Measurements from ENCODE around the gene FAM47B. TPM values are rescaled to one million over a fixed set of nuclear protein-coding genes. Genes with fewer than 3 reads are reported as not detected.

FAM47B gene
- total RNA-seq, 1 experiment from 2014 or later, result not detected

DNA sequence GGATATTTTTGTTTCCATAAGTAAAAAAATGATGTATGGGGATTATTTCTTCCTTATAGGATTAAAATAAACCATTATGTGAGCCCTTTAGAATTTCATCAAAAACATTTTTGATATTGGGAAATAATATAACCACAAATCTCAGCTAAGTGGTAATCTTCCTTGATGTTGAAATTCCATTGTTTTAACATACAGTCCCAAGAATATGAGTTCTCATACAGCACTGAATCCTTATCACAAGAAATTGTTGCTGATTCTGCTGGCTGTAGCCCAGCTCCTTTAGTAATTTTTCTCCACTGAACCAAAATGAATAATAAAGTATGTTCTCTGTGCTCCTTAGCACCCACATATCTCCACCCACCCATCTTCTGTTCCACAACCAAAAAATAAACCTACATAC lies 41.9 kb upstream of the FAM47B start:
- DNase-seq (ENCODE audit: low spot score) (no peak), ATAC-seq (no peak)
- no peaks in the 10 kb centered on the region for H3K36me3 Mint-ChIP-seq
- TF ChIP-seq, protein P1, sequence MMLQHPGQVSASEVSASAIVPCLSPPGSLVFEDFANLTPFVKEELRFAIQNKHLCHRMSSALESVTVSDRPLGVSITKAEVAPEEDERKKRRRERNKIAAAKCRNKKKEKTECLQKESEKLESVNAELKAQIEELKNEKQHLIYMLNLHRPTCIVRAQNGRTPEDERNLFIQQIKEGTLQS (CRISPR knock-in tag; conservative IDR thresholded peaks at IDR 0.05), result no peak
- TF ChIP-seq FOXP1 (CRISPR knock-in tag; IDR thresholded peaks at IDR 0.05; ENCODE audit: borderline replicate concordance) (no peak), PRRX2 (CRISPR knock-in tag; IDR thresholded peaks at IDR 0.05) (no peak), ELF4 (CRISPR knock-in tag; IDR thresholded peaks at IDR 0.05; ENCODE audit: low read depth) (no peak), TEAD4 (CRISPR knock-in tag; IDR thresholded peaks at IDR 0.05) (no peak), ETV6 (CRISPR knock-in tag; IDR thresholded peaks at IDR 0.05) (no peak)
- TF ChIP-seq, protein P2, sequence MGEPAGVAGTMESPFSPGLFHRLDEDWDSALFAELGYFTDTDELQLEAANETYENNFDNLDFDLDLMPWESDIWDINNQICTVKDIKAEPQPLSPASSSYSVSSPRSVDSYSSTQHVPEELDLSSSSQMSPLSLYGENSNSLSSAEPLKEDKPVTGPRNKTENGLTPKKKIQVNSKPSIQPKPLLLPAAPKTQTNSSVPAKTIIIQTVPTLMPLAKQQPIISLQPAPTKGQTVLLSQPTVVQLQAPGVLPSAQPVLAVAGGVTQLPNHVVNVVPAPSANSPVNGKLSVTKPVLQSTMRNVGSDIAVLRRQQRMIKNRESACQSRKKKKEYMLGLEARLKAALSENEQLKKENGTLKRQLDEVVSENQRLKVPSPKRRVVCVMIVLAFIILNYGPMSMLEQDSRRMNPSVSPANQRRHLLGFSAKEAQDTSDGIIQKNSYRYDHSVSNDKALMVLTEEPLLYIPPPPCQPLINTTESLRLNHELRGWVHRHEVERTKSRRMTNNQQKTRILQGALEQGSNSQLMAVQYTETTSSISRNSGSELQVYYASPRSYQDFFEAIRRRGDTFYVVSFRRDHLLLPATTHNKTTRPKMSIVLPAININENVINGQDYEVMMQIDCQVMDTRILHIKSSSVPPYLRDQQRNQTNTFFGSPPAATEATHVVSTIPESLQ (CRISPR knock-in tag; IDR thresholded peaks at IDR 0.05), result no peak
- TF ChIP-seq, protein P3, sequence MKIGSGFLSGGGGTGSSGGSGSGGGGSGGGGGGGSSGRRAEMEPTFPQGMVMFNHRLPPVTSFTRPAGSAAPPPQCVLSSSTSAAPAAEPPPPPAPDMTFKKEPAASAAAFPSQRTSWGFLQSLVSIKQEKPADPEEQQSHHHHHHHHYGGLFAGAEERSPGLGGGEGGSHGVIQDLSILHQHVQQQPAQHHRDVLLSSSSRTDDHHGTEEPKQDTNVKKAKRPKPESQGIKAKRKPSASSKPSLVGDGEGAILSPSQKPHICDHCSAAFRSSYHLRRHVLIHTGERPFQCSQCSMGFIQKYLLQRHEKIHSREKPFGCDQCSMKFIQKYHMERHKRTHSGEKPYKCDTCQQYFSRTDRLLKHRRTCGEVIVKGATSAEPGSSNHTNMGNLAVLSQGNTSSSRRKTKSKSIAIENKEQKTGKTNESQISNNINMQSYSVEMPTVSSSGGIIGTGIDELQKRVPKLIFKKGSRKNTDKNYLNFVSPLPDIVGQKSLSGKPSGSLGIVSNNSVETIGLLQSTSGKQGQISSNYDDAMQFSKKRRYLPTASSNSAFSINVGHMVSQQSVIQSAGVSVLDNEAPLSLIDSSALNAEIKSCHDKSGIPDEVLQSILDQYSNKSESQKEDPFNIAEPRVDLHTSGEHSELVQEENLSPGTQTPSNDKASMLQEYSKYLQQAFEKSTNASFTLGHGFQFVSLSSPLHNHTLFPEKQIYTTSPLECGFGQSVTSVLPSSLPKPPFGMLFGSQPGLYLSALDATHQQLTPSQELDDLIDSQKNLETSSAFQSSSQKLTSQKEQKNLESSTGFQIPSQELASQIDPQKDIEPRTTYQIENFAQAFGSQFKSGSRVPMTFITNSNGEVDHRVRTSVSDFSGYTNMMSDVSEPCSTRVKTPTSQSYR (CRISPR knock-in tag; IDR thresholded peaks at IDR 0.05), result no peak
- ChIA-PET CTCF (no interaction called here), POLR2A (no interaction called here)
- no peak overlapping the region for H3K27ac Mint-ChIP-seq
- no peak overlapping the region for H3K4me3 Mint-ChIP-seq
- no peaks in the 10 kb centered on the region for H3K4me1 Mint-ChIP-seq
- peaks cover 11% of the 10 kb centered on the region; the same call in 1 of the 2 replicates for H3K9me3 Mint-ChIP-seq
- H3K27me3 Mint-ChIP-seq (ENCODE audit: low read depth), result no peaks in the 10 kb centered on the region

DNA sequence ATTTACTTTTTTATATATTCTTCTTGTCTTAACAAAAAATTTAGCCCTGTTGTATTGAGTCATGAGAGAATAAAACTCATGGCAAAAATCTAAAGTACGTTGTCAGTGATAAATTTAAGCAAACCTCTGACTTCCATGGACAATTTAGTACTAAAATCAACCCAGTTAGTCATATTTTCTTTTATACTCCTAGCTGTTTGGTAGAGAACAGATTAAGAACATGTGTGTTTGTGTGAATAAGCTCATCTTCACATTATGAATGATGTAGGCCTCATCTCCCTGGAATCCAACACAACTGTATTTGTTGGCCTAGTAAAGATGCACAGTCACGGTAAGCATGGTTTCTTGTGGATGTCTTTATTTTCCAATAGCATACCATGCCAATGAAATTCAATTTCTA lies 40.8 kb upstream of the FAM47B start:
- ATAC-seq (no peak), DNase-seq (ENCODE audit: low spot score) (no peak)
- Mint-ChIP-seq H3K36me3 (no peaks in the 10 kb centered on the region), H3K4me3 (no peak overlapping the region), H3K27ac (no peak overlapping the region), H3K27me3 (ENCODE audit: low read depth) (no peaks in the 10 kb centered on the region), H3K4me1 (no peaks in the 10 kb centered on the region), H3K9me3 (peaks cover 11% of the 10 kb centered on the region; the same call in 1 of the 2 replicates)
- POLR2A ChIA-PET, result no interaction called here
- CTCF ChIA-PET, result no interaction called here
- TF ChIP-seq CREM (CRISPR knock-in tag; IDR thresholded peaks at IDR 0.05) (no peak), CBFB (CRISPR knock-in tag; IDR thresholded peaks at IDR 0.05; ENCODE audit: low read depth) (no peak), ZNF138 (CRISPR knock-in tag; conservative IDR thresholded peaks at IDR 0.05) (no peak), IRF2 (CRISPR knock-in tag; IDR thresholded peaks at IDR 0.05; ENCODE audit: borderline replicate concordance, low read depth) (no peak), SMAD4 (CRISPR knock-in tag; IDR thresholded peaks at IDR 0.05) (no peak), SOX15 (CRISPR knock-in tag; IDR thresholded peaks at IDR 0.05) (no peak), ZNF232 (CRISPR knock-in tag; IDR thresholded peaks at IDR 0.05) (no peak), ESRRA (CRISPR knock-in tag; IDR thresholded peaks at IDR 0.05; ENCODE audit: borderline replicate concordance) (no peak), KAT7 (CRISPR knock-in tag; IDR thresholded peaks at IDR 0.05; ENCODE audit: borderline replicate concordance) (no peak)
- TF ChIP-seq, protein P4, sequence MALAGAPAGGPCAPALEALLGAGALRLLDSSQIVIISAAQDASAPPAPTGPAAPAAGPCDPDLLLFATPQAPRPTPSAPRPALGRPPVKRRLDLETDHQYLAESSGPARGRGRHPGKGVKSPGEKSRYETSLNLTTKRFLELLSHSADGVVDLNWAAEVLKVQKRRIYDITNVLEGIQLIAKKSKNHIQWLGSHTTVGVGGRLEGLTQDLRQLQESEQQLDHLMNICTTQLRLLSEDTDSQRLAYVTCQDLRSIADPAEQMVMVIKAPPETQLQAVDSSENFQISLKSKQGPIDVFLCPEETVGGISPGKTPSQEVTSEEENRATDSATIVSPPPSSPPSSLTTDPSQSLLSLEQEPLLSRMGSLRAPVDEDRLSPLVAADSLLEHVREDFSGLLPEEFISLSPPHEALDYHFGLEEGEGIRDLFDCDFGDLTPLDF (CRISPR knock-in tag; IDR thresholded peaks at IDR 0.05), result no peak
- TF ChIP-seq, protein P5, sequence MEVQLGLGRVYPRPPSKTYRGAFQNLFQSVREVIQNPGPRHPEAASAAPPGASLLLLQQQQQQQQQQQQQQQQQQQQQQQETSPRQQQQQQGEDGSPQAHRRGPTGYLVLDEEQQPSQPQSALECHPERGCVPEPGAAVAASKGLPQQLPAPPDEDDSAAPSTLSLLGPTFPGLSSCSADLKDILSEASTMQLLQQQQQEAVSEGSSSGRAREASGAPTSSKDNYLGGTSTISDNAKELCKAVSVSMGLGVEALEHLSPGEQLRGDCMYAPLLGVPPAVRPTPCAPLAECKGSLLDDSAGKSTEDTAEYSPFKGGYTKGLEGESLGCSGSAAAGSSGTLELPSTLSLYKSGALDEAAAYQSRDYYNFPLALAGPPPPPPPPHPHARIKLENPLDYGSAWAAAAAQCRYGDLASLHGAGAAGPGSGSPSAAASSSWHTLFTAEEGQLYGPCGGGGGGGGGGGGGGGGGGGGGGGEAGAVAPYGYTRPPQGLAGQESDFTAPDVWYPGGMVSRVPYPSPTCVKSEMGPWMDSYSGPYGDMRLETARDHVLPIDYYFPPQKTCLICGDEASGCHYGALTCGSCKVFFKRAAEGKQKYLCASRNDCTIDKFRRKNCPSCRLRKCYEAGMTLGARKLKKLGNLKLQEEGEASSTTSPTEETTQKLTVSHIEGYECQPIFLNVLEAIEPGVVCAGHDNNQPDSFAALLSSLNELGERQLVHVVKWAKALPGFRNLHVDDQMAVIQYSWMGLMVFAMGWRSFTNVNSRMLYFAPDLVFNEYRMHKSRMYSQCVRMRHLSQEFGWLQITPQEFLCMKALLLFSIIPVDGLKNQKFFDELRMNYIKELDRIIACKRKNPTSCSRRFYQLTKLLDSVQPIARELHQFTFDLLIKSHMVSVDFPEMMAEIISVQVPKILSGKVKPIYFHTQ (CRISPR knock-in tag; IDR thresholded peaks at IDR 0.05), result no peak
- TF ChIP-seq, protein P6, sequence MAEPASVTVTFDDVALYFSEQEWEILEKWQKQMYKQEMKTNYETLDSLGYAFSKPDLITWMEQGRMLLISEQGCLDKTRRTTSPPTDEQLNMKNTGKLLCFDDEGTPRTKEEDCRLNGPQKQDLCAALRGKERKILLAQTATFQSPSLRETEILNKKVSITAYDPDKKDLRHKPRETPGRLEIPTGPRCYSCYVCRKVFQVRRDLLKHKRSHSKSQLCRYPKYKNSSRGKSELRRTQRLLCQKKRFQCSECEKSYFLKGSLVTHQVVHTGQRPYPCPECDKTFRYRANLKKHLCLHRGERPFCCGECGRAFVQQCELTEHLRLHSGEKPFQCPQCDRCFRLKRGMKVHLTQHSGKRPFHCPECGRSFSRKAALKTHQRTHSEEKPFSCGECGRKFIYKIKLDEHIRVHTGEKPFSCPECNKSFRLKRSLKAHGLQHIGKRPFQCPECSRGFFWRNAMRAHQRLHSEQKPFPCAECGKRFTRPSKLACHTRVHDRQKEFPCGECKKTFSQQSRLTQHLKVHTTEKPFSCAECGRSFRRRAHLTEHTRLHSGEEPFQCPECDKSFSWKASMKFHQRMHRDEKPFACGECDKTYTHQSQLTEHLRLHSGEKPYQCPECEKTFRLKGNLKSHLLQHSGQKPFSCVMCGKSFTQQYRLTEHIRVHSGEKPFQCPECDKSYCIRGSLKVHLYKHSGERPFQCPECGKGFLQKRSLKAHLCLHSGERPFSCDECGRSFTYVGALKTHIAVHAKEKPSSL (CRISPR knock-in tag; conservative IDR thresholded peaks at IDR 0.05), result no peak
- TF ChIP-seq, protein P7, sequence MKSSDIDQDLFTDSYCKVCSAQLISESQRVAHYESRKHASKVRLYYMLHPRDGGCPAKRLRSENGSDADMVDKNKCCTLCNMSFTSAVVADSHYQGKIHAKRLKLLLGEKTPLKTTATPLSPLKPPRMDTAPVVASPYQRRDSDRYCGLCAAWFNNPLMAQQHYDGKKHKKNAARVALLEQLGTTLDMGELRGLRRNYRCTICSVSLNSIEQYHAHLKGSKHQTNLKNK (CRISPR knock-in tag; IDR thresholded peaks at IDR 0.05), result no peak
- TF ChIP-seq, protein P8, sequence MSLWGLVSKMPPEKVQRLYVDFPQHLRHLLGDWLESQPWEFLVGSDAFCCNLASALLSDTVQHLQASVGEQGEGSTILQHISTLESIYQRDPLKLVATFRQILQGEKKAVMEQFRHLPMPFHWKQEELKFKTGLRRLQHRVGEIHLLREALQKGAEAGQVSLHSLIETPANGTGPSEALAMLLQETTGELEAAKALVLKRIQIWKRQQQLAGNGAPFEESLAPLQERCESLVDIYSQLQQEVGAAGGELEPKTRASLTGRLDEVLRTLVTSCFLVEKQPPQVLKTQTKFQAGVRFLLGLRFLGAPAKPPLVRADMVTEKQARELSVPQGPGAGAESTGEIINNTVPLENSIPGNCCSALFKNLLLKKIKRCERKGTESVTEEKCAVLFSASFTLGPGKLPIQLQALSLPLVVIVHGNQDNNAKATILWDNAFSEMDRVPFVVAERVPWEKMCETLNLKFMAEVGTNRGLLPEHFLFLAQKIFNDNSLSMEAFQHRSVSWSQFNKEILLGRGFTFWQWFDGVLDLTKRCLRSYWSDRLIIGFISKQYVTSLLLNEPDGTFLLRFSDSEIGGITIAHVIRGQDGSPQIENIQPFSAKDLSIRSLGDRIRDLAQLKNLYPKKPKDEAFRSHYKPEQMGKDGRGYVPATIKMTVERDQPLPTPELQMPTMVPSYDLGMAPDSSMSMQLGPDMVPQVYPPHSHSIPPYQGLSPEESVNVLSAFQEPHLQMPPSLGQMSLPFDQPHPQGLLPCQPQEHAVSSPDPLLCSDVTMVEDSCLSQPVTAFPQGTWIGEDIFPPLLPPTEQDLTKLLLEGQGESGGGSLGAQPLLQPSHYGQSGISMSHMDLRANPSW (CRISPR knock-in tag; conservative IDR thresholded peaks at IDR 0.05; ENCODE audit: low read depth), result no peak

Data from WTC11 (cell line).